Left lobe of liver (tissue), 2 donors: ENCODE results near the gene PDAP1. TPM values are rescaled to one million over a fixed set of nuclear protein-coding genes. Genes with fewer than 3 reads are reported as not detected.
"Not testable (repeated sequence)": the region's sequence is repeated elsewhere in the genome, so short reads cannot be mapped to it uniquely, and the experiment has no call there.

ENCODE experiments used
- ATAC-seq: fragments of 200-7000 bp; cut with Tn5 transposase; one replicate; pipeline ENCODE4 v1.9.1; 2020; ENCODE audit warnings: mild to moderate bottlenecking, moderate library complexity
- DNase-seq: peaks from one replicate; pipeline ENCODE4 v3.0.0-alpha.2; 2020; ENCODE audit warnings: low spot score
- total RNA-seq: library from RNA; stranded (reverse); gene quantifications from one replicate; pipeline ENCODE4 v1.2.1, GENCODE V29; 2021
- donor health status: DM: no; HTN: no; CAD: no; lungs with moderate emphysema.
- donor health status: DM: no; HTN: yes; CAD: no.

Gene PDAP1, protein sequence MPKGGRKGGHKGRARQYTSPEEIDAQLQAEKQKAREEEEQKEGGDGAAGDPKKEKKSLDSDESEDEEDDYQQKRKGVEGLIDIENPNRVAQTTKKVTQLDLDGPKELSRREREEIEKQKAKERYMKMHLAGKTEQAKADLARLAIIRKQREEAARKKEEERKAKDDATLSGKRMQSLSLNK
- 32.7 TPM for total RNA-seq

DNA sequence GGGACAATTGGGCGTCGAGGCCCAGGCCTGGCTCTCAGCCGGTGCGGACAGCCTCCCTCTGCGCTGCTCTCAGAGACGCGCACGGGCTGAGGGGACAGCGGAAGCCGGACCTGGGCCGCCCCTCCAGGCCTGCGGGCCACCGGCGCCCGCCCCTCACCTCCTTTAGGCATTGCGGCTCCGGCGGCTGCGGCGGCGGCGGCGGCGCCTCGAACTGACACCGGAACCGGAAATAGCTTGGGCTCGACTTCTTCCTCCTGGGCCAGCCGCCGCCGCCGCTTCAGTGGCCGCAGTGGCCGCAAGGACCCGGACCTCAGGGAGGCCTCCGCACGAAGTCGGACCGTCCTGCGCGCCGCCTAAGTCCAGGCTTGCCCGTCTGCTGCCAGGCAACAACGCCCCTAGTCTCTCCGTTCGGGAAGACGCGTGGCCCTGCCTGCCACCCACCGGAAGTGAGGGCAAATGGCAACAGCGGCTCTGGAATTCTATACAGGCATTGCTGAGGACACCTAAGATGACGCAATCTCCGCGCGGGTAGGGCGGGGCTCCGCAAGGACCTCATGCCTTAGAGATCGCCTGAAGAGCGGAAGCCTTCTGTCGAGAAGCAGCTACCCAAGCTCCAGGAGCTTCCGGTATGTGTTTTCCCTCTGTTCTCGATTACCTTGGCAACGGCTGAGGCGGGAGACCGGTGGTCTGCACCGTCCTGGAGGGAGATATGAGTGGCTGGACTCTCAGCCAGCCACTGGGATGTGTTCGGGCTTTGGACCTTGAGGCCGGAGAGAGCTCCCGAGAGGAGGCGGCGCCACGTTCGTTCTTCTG is at the start of gene PDAP1, which contains the start of gene BUD31:
PDAP1 (minus strand) TSS at position 219 of the 813 bp plus-strand sequence; CDS start at position 170, 49 bp downstream.
BUD31 (plus strand) TSS at position 591 of the 813 bp plus-strand sequence. CDS start 2,124 bp downstream, outside the sequence.
- ATAC-seq (peak; percentile 93), DNase-seq (peak; percentile 94)

GRCh38 chr7:99457650-99458493 is 49.5 kb upstream of the PDAP1 start:
- DNase-seq, result no peak
- peak; percentile 8 for ATAC-seq

DNA sequence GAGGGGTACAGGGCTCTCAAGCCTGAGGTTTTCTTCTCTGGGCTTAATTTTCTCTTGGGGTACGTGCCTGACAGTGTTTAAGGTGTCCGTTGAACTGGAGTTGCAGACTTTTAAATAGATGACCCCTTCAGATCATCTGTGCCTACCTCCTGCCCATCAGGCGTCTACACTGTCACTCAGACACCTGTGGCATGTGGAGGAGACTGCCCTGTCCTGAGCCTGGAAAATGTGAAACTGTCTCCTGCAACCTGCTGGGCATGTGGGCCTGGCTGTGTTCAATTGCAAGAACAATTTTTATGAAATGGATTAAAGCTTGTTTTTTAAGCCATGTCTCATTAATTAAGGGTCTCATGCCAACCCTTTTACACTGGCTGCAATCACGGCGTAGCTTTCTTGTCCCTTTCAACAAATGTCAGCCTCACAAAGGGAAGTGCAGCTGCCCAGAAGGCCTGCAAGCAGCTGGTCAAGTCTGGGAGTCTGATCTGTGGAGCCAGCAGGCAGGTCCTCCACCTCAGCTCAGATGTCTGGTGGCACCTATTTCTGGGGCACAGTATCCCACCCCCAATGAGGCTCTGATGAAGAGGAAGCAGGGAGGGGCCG is 48.8 kb upstream of the PDAP1 start:
- DNase-seq, result no peak
- no peak for ATAC-seq

- DNase-seq, result no peak
- peak; percentile 38 for ATAC-seq
These were observed 47.9 kb upstream of the PDAP1 start for GRCh38 chr7:99456288-99456687.

- no peak for DNase-seq
- ATAC-seq, result no peak
These were observed 47.5 kb upstream of the PDAP1 start for GRCh38 chr7:99455874-99456273.

GRCh38 chr7:99453105-99453504 is 44.7 kb upstream of the PDAP1 start:
- DNase-seq, result no peak
- no peak for ATAC-seq

- no peak for ATAC-seq
- DNase-seq, result no peak
These were observed 44.1 kb upstream of the PDAP1 start for GRCh38 chr7:99452541-99452940.

DNA sequence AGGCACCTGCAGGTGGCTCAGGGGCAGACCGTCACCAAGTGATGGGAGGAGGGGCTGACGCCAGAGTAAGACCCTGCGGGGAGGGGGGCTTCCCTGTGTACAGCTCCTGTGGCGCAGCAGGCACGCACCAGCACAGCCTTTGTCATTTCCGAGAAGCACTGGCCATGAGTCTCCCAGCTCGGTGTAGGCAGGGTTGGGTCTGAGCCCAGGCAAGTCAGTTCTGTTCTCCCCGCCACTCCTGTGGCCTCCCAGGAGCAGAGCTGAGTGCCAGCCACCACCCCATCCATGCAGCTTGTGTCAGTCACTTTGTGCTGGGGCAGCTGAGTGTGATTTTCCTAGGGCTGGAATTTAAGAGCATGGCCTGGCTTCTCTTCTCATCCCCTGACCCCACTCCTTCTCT is 43.5 kb upstream of the PDAP1 start:
- ATAC-seq (no peak), DNase-seq (no peak)

GRCh38 chr7:99449326-99449725 is 40.9 kb upstream of the PDAP1 start:
- DNase-seq, result no peak
- no peak for ATAC-seq

- no peak for DNase-seq
- ATAC-seq, result no peak
These were observed 40.5 kb upstream of the PDAP1 start for GRCh38 chr7:99448855-99449254.

GRCh38 chr7:99447943-99448342 is 39.5 kb upstream of the PDAP1 start:
- ATAC-seq (peak; percentile 64), DNase-seq (no peak)

DNA sequence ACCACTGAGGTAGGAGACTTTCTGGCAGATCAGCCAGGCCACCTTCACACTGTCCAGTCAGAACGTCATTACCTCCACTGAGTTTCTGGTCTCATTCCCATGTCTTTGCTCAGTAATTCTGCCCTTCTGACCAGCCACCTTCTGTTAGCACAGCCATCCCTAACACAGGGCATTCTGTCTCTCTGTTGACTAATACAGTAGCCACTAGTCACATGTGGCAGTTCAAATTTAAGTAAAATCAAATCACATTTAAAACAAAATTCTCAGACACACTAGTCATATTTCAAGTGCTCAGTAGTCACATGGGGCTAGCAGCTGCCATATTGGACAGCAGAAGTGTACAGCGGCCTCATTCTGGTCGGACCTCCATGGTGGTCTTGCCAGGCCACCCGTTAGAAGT is 37.7 kb upstream of the PDAP1 start:
- peak; percentile 14 for ATAC-seq
- no peak for DNase-seq

- DNase-seq (no peak), ATAC-seq (no peak)
These were observed 31.8 kb upstream of the PDAP1 start for GRCh38 chr7:99440195-99440594.

- peak; percentile 96 for DNase-seq
- ATAC-seq, result peak; percentile 97
These were observed 30.4 kb upstream of the PDAP1 start, which contains the start of the genes CPSF4 and PTCD1 for GRCh38 chr7:99438573-99439480. Gene CPSF4, plus strand, starts transcription at chr7:99438943. Its CDS starts 140 bp downstream, at chr7:99439083. Gene PTCD1, minus strand, starts transcription at chr7:99438798. Its CDS starts 3,556 bp downstream, at chr7:99435242.

- DNase-seq, result no peak
- ATAC-seq, result peak; percentile 33
These were observed 29.7 kb upstream of the PDAP1 start for GRCh38 chr7:99437946-99438572.

DNA sequence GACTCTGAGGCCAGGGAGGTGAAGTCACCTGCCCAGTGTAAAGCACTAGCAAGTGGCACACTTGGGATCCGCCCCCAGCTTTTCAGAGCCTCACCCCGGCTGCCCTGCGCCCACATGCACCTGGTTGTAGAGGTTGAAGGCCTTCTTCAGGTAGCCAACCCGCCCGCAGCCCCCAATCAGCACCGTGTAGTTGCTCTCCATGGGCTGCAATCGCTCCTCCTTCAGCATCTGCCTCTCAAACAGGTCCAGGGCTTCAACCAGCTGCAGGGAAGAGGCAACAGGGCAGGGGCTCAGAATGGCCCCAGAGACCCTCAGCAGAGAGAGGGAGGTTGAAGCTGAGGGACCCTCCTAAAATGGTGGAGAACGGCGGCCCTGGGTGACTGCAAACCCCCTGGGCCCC is 24.8 kb upstream of the PDAP1 start:
- no peak for DNase-seq
- ATAC-seq, result no peak

GRCh38 chr7:99431756-99432540 is 23.6 kb upstream of the PDAP1 start:
- not testable (repeated sequence) for DNase-seq, ATAC-seq

GRCh38 chr7:99429756-99430155 is 21.4 kb upstream of the PDAP1 start:
- no peak for DNase-seq
- ATAC-seq, result no peak
